ENCODE measurements around the gene CLDN16.

The CLDN16 gene

GRCh38 chr3:190387578-190388213 lies at the start of gene CLDN16:
CLDN16 (plus strand) TSS chr3:190388163; CDS start chr3:190388330, 167 bp downstream.
- DNase-seq (ENCODE audit: low read depth, low spot score) = no peak

- DNase-seq (ENCODE audit: low read depth, low spot score) = no peak
Observed at GRCh38 chr3:190338717-190339116, 49.2 kb upstream of the CLDN16 start.

GRCh38 chr3:190339130-190339529 lies 48.8 kb upstream of the CLDN16 start:
- DNase-seq (ENCODE audit: low read depth, low spot score) = no peak

GRCh38 chr3:190340071-190340470 lies 47.9 kb upstream of the CLDN16 start:
- DNase-seq (ENCODE audit: low read depth, low spot score) = no peak

- no peak for DNase-seq (ENCODE audit: low read depth, low spot score)
Observed at GRCh38 chr3:190345027-190345821, 42.7 kb upstream of the CLDN16 start.

GRCh38 chr3:190345878-190346277 lies 42.1 kb upstream of the CLDN16 start:
- DNase-seq (ENCODE audit: low read depth, low spot score) = no peak

GRCh38 chr3:190346541-190346940 lies 41.4 kb upstream of the CLDN16 start:
- DNase-seq (ENCODE audit: low read depth, low spot score) = no peak

GRCh38 chr3:190352861-190353457 lies 35.0 kb upstream of the CLDN16 start:
- DNase-seq (ENCODE audit: low read depth, low spot score) = no peak

- DNase-seq (ENCODE audit: low read depth, low spot score) = no peak
Observed at GRCh38 chr3:190356246-190356645, 31.7 kb upstream of the CLDN16 start.

GRCh38 chr3:190357468-190357867 lies 30.5 kb upstream of the CLDN16 start:
- DNase-seq (ENCODE audit: low read depth, low spot score) = no peak

GRCh38 chr3:190359813-190360212 lies 28.1 kb upstream of the CLDN16 start:
- no peak for DNase-seq (ENCODE audit: low read depth, low spot score)

GRCh38 chr3:190360228-190360627 lies 27.7 kb upstream of the CLDN16 start:
- no peak for DNase-seq (ENCODE audit: low read depth, low spot score)

- DNase-seq (ENCODE audit: low read depth, low spot score) = no peak
Observed at GRCh38 chr3:190361791-190362190, 26.2 kb upstream of the CLDN16 start.

- DNase-seq (ENCODE audit: low read depth, low spot score) = no peak
Observed at GRCh38 chr3:190362258-190362657, 25.7 kb upstream of the CLDN16 start.

- no peak for DNase-seq (ENCODE audit: low read depth, low spot score)
Observed at GRCh38 chr3:190366133-190366532, 21.8 kb upstream of the CLDN16 start.

GRCh38 chr3:190368881-190369280 lies 19.1 kb upstream of the CLDN16 start:
- DNase-seq (ENCODE audit: low read depth, low spot score) = no peak

- no peak for DNase-seq (ENCODE audit: low read depth, low spot score)
Observed at GRCh38 chr3:190369668-190370295, 18.2 kb upstream of the CLDN16 start.

- no peak for DNase-seq (ENCODE audit: low read depth, low spot score)
Observed at GRCh38 chr3:190370369-190370768, 17.6 kb upstream of the CLDN16 start.

GRCh38 chr3:190371152-190371551 lies 16.8 kb upstream of the CLDN16 start:
- DNase-seq (ENCODE audit: low read depth, low spot score) = no peak

GRCh38 chr3:190375246-190375645 lies 12.7 kb upstream of the CLDN16 start:
- DNase-seq (ENCODE audit: low read depth, low spot score) = no peak

GRCh38 chr3:190375671-190376070 lies 12.3 kb upstream of the CLDN16 start:
- DNase-seq (ENCODE audit: low read depth, low spot score) = no peak

- no peak for DNase-seq (ENCODE audit: low read depth, low spot score)
Observed at GRCh38 chr3:190378240-190378891, 9.6 kb upstream of the CLDN16 start.
